ENCODE results near the gene LDAH.

Gene LDAH

DNA sequence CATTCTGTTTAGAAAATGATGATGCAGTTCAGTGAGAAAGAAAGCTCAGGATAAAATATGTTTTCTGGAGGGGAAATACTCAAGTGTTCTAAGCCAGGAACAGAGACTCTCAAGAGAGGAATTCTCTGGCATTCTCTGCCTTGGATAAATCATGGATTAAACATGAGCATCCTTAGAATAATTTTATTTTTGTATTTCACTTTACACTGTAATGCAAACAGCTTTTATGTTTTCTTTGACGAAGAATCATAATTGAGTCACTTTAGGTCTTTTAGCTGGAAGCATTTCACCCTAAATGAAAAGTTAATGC lies 144.9 kb downstream of the LDAH start:
- DNase-seq = no peak

GRCh38 chr2:20677301-20678085 lies 145.4 kb downstream of the LDAH start:
- no peak for DNase-seq

DNA sequence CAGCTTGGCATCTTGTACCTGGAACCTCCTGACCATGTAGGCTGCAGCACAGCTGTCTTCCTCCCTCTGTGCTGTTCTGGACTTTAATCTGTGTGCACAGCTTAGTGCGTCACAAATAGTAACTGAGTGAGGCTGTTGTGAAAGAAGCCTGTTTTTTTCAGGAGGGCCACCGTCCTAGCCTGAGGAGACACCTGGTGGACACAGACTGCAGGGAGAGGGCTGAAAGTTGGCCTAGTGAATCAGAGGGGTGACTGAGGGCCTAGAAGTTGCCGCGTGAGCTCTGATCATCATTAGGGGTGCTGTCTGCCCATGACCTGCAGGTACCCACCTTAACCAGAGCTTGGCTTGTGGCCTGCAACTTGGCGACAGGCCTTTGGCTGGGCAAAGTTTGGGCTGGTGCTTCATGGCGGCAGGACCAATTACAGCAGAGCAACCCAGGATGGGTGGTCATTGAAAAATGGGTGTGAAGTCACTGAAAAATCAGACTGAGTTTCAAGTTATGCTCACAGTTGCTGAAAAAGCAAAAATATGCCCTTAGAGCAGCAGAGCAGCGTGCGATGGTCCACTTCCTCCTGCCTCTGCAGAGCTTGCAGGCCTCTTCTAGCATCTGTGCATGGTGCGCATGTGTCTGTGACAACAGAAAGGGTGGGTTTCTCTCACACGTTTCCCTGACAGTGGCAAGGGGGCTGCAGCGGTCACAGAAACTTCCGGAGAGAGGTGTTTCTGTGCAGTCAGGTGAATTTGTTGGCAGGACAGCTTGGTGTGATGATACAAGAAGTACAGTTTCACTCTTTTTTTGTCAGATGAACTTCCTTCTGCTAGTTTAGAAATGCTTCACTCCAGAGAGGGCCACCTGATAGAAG lies 146.3 kb downstream of the LDAH start:
- DNase-seq = no peak

DNA sequence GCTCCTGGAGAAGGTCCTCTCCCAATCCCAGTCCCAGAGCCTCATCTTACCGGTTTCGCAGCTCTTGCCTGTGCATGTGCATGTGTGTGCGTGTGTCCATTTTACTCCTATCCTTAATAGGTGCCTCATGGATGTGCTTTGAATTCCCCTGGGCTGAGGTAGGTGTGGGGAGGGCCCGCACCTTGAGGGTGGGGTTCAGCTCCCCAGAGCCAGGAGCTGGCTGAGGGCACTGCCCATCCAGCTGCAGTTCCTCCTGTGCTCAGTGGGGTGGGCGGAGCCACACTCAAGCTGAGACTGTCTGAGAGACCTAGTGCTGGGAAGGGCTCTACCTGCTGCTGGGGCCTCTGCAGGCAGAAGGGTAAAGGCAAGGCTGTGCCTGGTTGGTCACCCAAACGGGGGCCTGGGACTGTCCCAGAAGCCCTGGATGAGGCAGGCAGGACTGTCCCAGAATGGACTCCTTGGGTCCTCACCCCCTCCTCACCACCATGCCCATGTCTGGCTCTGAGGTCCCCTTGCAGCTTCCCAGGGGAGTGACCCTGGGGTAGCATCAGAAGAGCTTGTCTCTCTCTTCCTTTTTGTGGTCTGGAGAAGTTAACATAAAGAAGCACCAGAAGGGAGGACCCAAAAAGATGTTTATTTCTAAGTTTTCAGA lies 147.1 kb downstream of the LDAH start:
- no peak for DNase-seq

DNA sequence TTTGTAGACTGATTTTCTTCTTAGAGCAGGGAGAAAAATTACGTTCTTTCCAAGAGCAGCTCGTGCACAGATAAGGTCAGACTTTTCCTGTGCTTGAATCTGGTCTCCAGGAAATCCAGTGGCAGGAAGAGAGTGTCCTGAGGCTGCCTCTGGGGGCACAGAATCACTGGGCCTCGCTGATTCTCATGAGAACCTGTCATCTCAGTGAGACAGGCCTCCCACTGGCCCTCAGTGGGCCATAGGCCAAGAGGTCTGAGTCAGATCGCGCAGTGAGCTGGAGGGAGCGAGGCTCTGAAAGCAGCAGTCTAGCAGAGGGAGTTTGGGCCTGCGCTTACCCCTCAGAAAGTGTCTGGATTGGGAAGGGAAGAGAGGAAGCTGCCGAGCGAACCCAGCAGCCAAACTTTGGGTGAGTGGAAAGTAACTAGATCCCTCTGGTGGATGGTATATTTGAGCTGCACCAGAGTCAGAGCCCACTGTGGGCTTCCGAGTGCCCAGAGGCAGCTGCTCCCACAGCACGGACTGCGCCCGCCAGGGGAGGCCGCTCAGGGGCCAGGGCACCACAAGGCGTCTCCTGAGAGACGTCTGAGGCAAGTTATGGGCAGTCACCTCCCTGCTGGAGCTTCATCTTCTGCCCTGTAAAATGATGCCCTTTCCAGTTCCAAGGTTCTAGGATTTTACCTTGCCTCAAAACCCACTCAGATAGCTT lies 147.8 kb downstream of the LDAH start:
- DNase-seq = no peak

DNA sequence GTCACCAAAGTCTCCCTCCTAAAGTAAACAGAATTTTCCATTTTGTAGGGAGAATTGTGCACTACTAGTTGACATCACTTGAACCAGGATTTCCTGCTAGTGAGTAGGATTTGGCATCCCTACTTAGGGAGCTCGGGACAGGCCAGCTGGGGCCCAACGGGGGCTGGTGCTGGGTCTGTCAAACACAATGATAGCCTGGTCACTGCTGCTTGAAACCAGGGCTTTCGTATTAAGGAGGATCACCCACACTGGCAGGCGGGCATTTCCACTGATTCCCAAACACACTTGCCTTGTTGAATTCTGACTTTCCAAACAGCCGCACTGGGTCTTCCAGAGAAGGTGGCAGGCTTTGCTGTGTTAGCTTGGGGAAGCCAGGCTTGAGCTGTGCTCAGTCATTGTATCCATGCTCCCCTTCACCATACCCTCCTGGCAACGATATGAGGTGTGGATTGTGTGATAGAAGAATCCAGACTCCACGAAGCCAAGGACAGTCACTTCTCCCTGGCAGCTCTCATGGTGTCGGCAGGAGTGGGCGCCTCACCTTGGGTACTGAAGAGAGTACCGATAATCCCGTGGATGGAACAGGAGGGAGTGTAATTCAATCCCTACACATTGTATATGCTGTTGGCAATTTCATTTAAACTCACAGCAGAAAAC lies 148.5 kb downstream of the LDAH start:
- no peak for DNase-seq

- DNase-seq = no peak
These were observed 149.1 kb downstream of the LDAH start for GRCh38 chr2:20673686-20674308.

DNA sequence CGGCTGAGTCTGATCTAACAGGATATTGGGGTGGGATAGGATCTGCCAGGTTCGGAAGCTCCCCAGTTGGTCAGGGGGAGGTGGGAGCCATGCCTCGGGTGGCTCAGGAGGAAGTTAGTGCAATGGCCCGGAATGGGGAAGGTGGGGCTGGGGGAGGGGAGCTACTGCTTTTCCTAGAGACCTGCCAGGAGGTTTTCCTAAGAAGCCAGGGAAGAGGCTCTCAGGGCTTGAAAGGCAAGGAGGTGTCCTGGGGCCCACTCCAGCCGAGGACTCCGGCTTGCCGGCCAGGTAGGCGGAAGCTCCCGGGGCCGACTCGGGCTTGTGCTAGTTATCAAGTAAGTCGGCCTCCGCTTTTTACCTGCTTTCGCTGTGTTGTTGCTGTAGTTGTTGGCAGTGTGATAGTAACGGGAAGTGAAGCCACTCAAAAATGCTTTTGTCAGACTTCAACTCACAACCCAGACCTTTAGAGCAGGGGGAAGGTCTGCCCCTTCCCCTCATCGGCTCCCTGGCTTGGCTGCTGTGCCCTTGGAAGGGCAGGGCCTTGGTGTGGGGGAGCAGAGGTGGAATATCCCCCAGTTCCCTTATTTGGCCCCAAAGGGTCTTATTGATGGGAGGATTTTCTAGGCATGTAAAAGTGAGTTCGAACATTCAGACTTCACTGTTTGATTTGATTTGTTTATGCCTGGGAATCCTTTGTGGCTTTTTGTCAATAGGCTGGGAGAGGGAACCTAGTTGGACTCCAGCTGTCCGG lies 150.5 kb downstream of the LDAH start:
- DNase-seq = no peak

DNA sequence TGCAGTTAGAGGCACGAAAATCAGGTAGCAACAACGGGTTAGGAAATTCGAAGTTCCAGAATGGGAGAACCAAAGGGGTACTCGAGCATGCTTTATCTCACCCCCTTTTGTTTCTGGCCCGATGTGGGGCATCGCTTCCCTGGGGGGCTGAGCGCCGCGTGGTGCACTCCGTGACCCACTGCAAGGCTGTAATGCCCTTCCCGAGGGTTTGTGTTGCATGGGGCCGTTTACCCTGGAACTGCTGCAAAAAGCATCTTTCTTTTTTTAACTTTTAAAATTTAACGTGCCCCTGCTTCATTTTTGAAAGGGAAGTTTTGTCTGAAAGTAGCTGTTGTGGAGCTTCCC lies 151.2 kb downstream of the LDAH start:
- DNase-seq = no peak

DNA sequence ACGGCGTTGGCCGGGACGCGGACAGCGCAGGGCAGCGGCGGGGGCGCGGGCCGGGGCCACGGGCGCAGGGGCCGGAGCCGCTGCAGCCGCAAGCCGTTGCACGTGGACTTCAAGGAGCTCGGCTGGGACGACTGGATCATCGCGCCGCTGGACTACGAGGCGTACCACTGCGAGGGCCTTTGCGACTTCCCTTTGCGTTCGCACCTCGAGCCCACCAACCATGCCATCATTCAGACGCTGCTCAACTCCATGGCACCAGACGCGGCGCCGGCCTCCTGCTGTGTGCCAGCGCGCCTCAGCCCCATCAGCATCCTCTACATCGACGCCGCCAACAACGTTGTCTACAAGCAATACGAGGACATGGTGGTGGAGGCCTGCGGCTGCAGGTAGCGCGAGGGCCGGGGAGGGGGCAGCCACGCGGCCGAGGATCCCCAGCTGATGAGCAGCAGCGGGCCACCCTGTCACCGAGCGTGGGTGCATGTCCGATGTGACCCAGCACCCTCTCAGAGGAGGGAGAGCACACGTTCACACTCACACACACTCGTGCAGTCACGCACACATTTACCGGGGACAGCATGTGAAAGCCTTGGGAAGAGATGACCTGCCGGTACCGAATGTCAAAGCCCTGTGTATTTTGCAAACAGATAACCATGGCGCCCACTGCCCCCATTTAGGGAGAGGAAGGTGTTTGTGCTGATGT lies 151.7 kb downstream of the LDAH start:
- no peak for DNase-seq

DNA sequence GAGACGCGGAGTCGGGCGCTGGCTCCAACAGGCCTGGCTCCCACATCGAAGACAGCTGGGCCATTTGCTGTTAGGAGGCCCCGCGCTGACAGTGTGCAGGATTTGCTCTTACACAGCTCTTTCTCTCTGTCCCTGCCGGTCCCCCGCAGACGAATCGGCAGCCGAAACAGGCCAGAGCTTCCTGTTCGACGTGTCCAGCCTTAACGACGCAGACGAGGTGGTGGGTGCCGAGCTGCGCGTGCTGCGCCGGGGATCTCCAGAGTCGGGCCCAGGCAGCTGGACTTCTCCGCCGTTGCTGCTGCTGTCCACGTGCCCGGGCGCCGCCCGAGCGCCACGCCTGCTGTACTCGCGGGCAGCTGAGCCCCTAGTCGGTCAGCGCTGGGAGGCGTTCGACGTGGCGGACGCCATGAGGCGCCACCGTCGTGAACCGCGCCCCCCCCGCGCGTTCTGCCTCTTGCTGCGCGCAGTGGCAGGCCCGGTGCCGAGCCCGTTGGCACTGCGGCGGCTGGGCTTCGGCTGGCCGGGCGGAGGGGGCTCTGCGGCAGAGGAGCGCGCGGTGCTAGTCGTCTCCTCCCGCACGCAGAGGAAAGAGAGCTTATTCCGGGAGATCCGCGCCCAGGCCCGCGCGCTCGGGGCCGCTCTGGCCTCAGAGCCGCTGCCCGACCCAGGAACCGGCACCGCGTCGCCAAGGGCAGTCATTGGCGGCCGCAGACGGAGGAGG lies 152.4 kb downstream of the LDAH start:
- DNase-seq = no peak

DNA sequence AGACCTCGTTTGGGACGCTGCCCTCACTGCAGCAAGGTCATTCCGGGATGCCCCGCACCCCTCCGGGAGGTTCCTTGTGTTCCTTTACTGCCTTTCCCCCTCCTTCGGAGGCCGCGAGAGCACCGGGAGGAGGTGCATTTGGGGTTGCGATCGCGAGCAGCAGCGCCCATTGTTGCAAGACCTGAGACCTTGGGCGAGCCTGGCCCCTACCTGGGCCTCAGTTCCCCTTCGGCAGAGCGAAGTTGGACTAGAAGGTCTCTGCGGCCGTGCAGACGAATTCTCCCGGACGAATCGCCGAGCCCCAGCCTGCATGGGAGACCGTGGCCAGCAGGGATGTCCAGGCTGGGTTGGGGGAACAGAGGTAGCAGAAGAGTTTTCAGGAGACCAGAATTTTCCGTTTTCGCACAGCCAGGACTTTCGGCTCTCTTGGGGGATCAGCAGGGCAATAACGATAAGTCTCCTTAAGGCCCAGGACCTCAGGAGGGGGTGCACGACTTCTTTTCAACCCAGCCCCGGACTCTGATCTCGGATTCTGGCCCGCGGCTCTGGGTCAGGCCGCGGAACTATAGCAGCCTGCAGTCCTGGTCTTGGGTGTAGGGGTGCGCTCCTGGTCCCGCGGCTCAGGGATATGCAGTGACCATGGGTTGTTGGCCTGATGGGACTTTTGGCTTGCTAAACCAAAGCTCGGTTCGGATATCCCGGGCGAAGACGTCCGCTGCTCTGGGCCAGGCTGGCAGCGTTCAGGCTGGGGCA lies 153.2 kb downstream of the LDAH start:
- no peak for DNase-seq

DNA sequence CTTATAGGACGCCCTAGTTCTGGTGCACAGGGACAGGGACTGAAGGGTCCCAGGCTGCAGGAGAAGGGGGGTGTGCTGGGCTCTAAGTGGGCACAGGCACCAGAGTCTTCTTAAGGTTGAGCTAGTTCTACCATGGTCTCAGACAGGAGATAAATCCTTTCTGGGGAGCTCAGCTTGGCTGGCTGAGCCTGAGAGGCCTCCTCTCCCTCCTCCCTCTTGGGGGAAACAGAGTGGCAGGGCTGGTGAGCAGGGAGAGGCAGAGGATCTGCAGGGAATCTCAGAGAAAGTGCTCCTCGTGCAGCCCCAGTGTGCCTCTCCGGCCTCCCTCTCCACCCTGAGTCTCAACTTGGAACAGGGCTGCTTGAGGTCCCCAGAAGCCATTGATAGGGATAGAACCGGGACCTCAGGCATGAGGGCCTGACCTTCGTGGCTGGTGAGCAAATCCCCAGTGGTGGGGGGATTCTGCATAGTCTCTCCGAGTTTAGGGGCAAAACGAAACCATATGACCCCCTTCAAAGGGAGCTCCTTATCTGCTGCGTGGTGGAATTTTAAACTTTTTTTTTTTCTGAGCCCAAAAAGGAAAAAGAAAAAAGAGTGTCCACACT lies 153.9 kb downstream of the LDAH start:
- no peak for DNase-seq

DNA sequence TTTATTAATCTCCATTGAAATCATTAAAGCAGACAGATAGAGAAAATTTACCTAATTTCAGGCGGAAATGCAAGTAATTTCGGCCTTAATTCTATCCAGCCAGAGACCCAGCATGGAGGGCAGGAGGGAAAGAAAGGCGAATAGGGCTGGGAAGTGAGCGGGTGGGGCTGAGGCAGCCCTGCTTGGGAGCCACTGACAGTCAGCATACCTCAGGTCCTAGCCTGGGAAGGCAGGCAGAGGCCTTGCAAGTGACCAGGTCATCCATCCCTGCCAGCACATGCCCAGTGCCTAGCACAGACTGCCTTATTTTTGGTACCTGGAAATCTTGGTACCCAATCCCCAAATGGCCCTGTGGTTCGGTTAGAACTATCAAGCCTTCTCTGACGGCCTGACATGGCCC lies 154.4 kb downstream of the LDAH start:
- DNase-seq = no peak

DNA sequence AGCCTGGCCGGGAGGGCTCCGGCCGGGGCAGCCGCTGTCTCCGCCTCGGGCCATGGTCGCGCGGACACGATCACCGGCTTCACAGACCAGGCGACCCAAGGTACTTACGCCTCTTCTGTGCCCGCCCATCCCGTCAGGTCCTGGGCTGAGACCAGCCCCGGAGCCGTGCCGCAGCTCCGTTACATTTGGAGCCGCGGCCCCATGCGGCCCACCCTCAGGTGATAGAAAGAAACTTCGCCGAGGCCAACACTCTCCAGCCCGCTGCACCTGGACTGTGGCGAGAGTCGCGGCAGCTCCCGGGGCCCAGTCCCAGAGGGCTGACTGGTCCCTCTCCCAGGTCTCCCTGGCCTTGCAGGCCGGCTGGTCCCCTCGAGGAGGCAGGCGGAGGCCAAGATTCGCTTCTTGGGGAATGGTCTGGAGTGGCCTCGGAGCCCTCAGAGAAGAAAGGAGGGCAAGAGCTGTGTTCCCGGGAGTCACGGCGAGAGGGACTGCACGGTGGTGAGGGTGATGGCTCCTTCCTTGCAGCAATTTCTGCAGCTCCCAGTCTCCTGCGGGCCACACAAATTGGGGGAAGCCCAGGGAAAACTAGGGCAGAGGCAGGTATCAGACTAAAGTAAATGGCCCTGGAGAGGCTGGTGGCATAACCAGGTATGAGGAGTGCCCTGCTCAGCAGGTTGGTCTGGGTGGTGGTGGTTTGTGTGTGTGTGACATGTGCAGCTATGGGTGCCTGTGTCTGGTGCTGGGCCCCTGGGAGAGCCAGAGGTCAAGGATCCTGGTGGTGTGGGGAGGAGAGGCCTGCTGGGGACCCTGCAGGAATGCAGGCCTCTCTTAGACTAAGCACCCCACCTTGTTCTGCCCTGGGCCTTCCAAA lies 155.1 kb downstream of the LDAH start:
- no peak for DNase-seq

DNA sequence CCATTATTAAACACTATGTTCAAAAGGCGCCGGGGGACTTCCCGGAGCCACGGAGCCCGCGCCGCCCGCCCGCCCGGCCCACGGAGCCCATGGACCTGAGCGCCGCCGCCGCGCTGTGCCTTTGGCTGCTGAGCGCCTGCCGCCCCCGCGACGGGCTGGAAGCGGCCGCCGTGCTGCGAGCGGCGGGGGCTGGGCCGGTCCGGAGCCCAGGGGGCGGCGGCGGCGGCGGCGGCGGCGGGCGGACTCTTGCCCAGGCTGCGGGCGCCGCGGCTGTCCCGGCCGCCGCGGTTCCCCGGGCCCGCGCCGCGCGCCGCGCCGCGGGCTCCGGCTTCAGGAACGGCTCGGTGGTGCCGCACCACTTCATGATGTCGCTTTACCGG lies 155.8 kb downstream of the LDAH start:
- DNase-seq = no peak

- DNase-seq = no peak
These were observed 156.4 kb downstream of the LDAH start, which contains the start of gene GDF7 for GRCh38 chr2:20666304-20667150. GDF7 (plus strand) TSS chr2:20667144; CDS start chr2:20667240, 96 bp downstream.
